ENCODE data around the gene SAE1.

Gene SAE1

GRCh38 chr19:47203254-47203653, 72.6 kb downstream of the SAE1 start:
- no peak for TF ChIP-seq CTCF (conservative IDR thresholded peaks at IDR 0.05)
- no peak overlapping the region for H3K27ac ChIP-seq

GRCh38 chr19:47209319-47210179, 78.9 kb downstream of the SAE1 start:
- peak overlapping the region; percentile 46 for H3K27ac ChIP-seq
- TF ChIP-seq CTCF (conservative IDR thresholded peaks at IDR 0.05): no peak

GRCh38 chr19:47210180-47210490, 79.5 kb downstream of the SAE1 start:
- peak overlapping the region; percentile 46 for H3K27ac ChIP-seq
- no peak for TF ChIP-seq CTCF (conservative IDR thresholded peaks at IDR 0.05)

- H3K27ac ChIP-seq: peak overlapping the region; percentile 46
- TF ChIP-seq CTCF (conservative IDR thresholded peaks at IDR 0.05): peak; percentile 93
Measured at GRCh38 chr19:47210689-47211316, 80.2 kb downstream of the SAE1 start.

- TF ChIP-seq CTCF (conservative IDR thresholded peaks at IDR 0.05): no peak
- no peak overlapping the region for H3K27ac ChIP-seq
Measured at GRCh38 chr19:47215581-47215980, 84.9 kb downstream of the SAE1 start.

- no peak for TF ChIP-seq CTCF (conservative IDR thresholded peaks at IDR 0.05)
- H3K27ac ChIP-seq: no peak overlapping the region
Measured at GRCh38 chr19:47221080-47221841, 90.6 kb downstream of the SAE1 start.

GRCh38 chr19:47221890-47222289, 91.3 kb downstream of the SAE1 start:
- TF ChIP-seq CTCF (conservative IDR thresholded peaks at IDR 0.05): no peak

More at GRCh38 chr19:47221890-47222289, 91.3 kb downstream of the SAE1 start:
- H3K27ac ChIP-seq: no peak overlapping the region
